GM18867 (cell line): ENCODE data around the gene GPR22.
A peak's percentile ranks its signal among the peaks of the same experiment; 100 is the strongest.

Experiments
- ATAC-seq: cut with Tn5 transposase; IDR thresholded peaks from one replicate; pipeline ENCODE4 v1.9.1; 2021; ENCODE audit warnings: mild to moderate bottlenecking, moderate library complexity; ENCODE audit not compliant: unreplicated experiment

Gene GPR22, protein sequence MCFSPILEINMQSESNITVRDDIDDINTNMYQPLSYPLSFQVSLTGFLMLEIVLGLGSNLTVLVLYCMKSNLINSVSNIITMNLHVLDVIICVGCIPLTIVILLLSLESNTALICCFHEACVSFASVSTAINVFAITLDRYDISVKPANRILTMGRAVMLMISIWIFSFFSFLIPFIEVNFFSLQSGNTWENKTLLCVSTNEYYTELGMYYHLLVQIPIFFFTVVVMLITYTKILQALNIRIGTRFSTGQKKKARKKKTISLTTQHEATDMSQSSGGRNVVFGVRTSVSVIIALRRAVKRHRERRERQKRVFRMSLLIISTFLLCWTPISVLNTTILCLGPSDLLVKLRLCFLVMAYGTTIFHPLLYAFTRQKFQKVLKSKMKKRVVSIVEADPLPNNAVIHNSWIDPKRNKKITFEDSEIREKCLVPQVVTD

DNA sequence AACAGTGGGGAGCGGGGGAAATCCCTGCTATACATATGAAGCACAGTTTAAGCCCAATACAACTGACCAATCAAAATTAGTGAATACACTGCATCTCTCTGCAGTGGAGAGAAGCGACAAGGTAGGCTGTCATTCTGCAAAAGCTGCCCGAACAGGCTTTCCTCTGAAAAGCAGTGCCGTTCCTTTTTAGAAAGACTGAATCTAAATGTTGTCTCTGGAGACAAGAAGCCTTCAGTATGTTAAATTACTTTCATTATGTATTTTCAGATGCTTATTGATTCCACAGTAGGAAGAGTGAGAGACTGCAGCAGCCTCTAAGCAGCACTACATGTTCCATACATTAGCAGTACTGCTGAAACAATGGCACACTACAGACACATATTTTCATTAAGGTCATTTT lies at the start of gene GPR22:
TSS of gene GPR22 (plus strand) at position 129 of the 400 bp plus-strand sequence. CDS start 4,004 bp downstream, outside the sequence.
- ATAC-seq: no peak

DNA sequence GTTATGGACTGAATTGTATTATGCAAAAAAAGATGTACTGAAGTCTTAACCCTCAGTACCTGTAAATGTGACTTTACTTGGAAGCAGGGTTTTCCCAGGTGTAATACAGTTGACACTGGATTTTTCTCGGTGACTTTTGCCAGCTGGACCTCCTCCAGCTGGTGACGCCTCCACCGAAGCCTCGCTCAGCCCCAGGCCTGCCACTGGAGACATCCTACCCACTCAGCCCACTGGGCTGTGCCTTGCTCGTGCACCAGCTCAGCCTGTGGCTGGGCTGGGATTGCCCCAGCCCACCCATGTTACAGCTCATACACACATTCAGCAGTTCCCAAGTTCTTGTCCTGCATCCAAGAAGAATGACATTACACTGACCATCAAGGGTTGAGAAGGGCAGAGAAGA lies 42.4 kb upstream of the GPR22 start:
- ATAC-seq: no peak

DNA sequence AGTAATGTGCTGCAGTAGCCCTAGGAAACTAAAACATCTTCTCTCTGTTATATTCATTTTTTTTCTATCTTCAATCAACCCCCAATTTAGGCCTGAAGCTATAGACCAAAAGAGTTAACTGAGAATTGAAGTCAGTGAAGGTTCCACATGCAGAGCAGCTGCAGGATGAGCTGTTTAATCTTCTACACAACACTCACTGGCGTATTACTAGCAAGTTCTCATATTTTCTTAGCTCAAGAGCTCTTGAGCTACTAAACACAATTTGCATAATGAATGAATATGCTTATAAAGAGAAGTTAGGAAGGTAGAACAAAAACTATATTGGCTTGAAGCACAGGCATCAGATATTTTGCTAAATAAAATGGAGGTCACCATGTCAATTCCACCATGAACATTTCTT lies 41.2 kb upstream of the GPR22 start:
- ATAC-seq: no peak

DNA sequence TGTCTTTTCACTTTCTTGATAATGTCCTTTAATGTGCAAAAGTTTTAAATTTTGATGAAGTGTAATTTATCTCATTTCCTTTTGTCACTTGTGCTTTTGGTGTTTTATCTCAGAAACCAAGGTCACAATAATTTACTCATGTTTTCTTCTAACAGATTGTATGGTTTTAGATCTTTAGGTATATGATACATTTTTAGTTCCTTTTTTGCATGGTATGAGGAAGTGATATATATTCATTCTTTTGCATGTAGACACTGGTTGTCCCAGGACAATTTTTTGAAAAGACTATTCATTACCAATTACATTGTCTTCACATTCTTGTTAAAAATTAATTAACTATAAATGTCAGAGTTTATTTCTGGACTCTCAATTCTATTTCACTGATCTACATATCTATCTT lies 39.8 kb upstream of the GPR22 start:
- no peak for ATAC-seq

DNA sequence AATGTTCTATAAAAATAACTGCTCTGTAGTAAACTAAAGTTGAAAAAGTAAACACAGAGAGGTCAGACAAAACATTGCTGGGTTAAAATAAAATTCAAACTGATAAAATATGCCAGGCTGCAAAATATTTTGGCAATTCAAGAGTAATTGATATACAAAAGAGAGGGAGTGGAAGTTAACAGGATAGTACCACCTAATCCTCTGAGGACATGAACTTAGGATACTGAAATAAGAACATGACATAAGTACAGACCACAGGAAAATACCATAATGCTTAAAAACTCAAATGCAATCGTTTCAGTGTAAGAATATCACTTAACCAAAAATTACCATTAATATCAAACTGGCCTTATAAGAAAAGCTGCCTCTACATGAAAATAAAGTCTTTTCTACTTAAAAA lies 37.6 kb upstream of the GPR22 start:
- ATAC-seq: no peak

DNA sequence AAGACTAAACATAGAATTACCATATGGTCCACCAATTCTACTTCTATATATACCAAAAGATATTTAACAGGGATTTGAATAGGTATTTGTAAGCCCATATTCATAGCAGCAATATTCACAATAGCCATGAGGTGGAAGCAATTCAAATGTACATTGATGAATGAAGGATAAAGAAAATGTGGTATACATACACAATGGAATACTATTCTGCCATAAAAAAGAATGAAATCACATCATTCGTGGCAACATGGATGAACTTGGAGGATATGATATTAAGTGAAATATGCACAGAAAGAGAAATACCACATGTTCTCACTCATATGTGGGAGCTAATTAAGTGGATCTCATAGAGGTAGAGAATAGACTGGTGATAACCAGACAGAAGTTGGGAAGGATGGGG lies 34.1 kb upstream of the GPR22 start:
- no peak for ATAC-seq

DNA sequence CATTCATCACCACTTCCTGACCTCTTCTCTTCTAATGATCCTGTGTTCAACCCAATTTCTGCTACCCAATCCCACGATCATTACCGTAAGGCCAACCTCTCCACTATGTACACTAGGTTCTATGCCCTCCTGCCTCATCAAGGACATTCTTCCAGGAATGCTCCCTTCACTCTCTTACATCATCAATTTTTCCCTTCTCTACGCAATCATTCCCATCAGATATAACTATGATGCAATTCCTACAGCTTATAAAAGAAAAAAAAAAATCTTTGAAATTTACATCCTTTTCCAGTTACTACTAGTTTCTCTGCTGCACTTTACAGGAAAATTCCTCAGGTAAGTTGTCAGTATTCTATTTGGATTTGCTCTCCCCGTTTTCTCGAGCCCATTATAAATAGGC lies 30.8 kb upstream of the GPR22 start:
- ATAC-seq: no peak

DNA sequence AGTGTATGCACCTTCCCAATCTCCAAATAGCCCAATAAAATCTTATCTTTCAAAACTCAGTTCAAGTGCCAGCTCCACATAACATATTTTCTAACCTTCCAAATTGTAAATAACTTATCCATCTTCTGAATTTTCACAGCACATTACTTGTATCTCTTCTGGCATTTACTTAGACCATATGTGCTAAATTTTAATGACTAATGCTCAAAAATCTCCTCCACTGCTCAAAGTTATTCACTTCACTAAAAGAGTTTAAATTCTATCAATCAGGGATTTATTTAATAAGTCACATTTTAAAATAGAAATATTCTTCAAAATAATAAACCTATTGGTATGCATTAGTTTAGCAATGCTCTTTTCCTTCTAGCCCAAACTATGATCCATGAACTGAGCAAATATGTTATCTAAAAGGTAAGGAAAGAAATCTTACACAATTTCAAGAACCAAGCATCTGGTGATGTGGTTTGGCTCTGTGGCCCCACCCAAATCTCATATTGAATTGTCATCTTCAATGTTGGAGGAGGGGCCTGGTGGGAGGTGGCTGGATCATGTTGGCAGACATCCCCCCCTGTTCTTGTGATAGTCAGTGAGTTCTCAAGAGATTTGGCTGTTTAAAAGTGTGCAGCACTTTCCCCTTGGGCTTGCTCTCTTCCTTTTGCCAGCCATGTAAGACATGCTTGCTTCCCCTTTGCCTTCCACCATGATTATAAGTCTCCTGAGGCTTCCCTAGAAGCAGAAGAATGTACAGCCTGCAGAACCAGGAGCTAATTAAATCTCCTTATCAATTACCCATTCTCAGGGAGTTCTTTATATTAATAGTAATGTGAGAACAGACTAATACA lies 28.1 kb upstream of the GPR22 start:
- no peak for ATAC-seq

DNA sequence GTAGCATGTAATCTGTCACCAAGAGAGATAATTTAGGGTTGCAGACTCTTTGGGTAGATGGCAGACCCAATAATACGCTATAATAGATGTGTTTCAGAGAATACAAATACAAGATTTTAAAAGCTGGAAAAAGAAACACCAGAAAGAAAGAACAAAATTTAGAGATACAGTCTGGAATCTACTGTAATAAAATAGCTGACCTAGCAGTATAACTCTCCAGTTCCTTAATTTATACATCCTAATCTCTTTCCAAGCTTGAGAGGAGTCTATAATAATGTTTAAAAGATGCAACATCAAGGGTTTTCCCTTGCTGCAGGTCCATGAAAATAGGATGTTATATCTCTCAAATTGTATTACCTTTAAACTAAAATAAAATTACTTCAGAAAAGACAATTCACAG lies 27.2 kb upstream of the GPR22 start:
- ATAC-seq: no peak

DNA sequence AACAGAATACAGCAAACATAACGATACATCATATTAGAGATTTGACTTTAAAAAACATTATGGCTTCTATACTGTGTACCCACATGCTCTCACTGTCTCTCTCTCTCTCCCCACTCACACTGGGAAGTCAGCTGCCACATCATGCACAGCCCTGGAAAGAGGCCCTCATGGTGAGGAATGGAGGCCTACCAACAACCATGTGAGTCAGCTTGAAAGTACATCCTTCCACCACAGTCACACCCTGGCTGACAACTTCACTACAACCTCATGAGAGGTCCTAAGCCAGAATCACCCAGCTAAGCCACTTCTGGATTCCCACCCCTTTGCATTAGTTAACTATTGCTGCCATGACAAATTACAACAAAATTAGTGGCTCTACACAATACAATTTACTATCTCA lies 23.3 kb upstream of the GPR22 start:
- no peak for ATAC-seq

DNA sequence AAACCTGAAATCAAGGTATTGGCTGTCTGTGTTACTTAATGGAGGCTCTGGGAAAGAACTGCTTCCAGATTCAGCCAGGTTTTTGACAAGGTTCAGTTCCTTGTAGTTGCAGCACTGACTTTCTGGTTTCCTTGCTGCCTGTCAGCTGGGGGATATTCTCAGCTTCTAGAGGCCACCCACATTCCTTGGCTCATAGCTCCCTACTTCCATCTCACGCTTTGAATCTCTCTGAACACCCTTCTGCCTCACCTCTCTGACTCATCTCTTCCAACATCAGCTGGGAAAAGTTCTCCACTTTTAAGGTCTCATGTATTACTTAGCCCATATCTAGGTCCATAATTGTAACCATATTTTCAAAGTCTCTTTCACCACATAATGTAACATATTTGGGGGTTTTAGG lies 22.9 kb upstream of the GPR22 start:
- no peak for ATAC-seq

DNA sequence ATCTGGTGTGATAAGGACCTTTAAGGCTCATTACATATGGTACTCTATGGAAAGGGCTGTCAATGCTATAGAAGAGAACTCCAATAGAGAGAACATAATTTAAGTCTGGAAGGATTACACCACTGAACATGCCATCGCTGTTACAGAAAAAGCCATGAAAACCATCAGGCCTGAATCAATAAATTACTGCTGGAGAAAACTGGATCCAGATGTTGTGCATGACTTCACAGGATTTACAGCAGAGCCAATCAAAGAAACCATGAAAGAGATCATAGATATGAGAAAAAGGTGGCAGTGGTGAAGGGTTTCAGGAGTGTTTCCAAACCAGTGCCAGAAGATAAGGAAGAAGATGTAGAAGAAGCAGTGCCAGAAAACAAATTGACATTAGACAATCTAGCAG lies 18.9 kb upstream of the GPR22 start:
- no peak for ATAC-seq

DNA sequence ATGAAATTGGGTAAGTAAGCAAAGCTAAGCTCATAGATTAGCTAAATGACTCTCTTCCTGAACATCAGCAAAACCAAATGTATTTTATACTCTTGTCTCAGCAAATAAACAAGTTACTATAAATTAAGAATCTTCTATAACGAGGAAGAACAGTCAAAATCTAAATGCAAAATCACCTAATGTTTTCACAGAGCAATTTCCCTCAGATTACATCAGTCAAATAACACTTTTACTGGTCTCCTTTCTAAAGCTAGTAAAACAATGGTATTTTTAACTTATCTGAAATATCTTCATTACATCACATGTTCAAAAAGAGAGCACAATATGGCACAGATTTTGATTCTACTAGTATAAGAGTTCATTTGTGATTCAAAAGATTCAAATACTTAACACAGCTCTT lies 16.5 kb upstream of the GPR22 start:
- ATAC-seq: no peak

DNA sequence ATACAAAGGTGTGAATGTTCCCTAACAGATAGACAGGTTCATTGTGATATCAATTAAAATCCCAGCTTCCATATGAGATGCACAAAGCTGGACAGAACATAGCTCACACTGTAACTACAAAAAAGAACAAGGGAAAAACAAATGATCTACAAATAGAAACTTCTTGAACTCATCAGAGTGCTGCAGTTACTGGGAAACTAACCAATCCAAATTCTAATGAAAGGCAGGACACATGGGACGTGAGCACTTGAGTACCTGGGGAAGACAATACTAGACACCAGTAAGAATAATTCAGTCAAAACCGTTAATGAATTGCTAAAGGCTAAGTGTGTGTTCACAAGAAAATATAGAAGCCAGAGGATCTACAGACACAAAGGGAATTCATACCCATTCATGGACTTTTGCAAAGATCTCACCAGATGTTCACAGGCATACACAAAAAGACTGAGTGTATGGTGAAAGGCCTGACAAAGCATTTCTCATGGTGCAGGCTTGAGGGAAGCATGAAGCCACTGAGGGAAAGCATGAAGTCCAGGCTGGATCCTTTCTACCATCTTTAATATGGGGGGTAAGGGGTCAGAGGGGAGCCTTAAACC lies 7.8 kb upstream of the GPR22 start:
- no peak for ATAC-seq

DNA sequence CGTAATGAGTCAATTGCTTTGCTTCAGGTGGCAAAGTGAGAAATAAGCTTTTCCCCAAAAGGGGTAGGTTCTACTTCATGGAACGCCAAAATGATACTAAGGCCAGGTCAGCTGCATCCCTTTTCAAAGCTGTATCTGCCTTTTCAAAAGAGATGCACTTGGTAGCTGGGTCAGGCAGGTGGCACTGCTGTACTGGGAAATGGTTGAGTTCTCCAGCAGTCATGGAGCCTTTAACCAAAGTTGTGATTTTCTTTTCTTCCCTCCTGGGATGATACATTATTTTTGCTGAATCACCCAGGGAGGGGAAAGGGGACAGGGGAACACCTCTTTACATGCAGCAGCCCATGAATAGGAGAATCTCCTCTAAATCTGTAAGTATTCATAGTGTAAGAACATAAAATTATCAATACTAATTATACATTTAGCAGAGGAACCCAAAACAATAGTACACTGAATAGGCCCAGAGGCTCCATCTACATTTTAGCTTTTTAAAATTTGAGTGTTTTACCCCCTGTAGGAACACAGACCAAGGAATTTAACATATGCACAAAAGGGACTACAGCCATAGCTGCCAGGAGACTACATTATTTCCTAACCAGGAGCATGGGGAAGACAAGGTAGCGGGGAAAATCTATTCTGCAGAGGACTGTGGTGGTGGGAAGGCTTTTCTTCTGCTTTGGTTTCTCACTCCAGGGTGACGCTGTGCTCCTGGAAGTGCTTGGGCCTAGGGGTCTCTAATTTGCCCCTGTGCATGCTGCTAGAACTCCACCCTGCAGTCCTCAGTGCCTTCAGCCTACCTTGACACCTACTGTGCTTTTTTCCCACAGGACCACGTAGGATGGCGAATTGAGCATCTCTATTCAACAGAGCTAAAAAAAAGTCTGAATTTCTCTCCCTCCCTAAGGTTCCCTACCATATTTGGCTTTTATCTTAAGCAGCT lies 6.4 kb upstream of the GPR22 start:
- peak; percentile 65 for ATAC-seq

DNA sequence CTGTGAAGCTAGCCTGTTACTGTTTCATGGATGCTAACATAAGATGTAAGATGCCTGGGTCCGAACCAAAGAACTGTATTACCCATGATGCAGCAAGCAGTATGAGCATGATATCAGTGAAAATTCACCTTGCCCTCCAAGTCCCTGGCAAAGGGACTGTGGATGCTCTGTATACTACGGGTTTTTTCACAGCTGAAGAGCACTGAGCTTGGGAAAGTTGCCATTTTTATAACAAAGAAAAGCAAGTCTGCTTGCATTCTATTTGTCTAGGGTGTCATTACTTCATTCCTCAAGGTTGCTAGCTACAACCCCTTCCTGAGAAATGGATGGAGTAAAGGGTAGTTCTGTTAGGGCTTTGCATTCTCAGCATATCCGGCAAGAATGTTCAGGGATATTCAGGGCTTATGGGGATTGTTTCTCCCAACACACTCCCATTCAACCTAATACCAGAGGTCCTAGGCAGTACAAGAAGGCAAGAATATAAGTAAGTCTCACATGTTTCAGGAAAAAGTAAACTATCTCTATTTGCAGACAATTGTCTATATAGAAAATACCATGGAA lies 5.1 kb upstream of the GPR22 start:
- no peak for ATAC-seq

DNA sequence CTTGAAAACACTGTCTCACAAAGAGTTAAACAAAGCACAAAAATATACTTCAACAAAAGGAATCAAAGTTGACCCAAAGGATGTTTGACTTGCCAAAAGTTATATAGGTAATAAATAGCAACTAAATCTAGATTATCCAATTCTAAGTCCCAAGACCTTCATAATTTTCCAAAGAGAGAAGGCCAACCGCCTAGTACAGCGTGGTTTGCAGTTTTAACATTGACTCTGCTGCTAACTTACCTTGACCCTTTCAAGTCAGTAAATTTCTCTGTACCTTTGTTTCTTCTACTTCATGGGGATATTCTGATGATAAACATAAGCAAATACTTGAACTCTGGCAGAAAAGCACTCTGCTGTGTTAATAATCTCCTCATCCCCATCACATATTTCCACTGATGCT lies 1.9 kb upstream of the GPR22 start:
- ATAC-seq: no peak

DNA sequence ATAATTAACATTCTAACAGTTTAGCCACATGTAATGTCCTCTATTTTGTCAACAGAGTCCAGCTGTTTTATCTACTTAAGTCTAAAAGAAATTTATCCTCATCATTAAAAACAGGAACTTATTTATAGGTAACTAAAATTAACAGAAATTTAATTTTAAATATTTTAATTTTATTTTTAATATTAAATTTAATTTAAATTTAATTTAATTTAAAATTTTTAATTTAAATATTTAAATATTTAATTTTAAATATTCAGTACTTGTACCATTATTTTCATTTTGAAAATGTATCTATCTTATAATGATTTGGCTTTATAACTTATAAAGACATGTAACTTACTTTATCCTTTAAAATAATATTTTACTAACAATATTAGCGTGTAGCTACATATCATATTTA lies 1.0 kb upstream of the GPR22 start:
- ATAC-seq: no peak

DNA sequence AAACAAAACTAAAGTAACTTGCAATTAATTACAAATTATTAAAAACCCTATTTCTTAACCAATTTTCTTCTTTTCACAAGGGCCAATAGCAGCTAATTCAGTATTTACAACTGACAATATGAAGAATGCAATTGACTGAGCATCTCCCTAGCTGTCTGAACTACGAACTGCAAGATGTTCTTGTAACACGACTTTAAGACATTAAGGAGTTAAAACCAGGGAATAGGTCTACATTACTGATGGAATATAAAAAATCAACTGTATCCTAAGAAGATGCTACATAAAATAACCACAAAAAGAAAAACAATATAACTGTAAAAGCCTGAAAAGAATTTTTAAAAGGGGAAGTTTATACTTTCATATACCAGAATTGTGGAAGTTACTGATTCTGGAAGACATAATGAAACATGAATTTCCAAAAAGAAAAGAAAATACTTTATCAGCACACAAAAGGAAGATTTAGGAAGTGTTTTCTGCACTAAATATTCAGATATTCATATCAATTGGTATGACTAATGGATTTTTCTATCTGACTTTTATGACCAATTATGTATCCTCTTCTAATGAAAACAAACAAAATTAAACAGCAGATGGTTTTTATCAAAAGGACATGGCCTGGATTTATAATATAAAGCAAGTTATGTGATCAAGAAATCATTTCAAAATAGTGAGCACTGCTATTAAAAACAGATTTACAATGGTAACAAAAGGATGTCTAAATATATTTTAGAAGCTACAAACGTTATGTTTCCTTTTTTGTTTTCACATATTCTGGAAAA lies 1.6 kb downstream of the GPR22 start:
- no peak for ATAC-seq

DNA sequence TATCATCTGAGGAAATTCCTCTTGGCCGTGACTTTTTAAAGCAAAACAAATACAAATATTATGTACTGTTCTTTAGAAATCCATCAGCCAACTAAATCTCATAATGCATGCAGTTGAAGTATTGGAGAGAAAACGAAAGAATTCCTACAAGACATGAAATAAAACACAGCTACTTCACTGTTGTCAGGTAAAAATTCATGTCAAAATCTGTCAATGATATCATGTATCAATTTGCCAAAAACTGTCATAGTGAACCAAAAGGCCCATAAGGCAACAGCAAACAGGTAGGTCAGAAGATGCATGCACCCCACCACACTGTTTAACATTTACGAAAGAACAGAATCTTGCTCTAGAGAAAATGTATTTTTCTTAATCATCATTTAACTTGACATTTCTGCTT lies 2.3 kb downstream of the GPR22 start:
- no peak for ATAC-seq
